ENCODE data around the gene SLC25A39.

DNA sequence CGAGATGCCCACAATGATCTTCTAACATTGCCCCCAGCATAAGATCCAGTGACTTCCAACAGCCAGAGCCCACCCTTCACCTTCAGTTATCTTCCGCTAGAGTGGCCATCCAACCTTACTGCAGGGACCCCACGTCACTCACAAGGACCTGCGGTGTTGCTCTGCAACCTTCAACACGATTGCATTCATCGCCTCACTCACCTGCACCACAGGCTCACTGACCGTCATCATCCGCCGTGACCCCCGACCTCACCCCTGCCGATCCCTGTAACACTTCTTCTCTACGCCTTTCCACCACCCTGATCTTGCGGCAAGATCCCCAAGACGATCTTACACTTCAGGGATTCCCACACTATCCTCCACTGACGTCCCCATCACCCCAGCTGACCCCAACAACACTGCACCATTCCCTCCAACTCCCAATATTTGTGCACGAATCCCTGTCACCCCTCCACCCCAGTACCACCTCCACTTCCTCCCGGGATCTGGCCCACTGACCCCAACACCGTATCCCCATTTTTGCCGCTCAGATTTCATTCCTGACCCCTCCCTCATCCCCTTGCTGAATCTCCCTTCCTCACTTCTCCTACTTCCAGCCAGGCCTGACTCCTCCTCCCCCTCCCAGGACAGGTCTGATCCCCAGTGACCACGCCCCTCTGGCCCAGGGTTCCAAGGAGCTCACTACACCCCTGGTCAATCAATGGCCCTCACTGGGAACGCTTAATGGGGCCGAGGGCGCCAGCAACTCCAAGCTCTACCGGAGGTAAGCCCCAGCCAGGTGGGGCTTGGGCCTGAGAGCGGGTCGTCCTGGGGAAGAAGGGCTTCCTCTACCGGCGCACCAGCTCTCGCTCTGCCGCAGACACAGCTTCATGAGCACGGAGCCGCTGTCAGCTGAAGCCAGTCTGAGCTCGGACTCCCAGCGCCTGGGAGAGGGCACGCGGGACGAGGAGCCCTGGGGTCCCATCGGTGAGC, 8.6 kb downstream of the SLC25A39 start:
- no peak for TF ChIP-seq POLR2A (IDR thresholded peaks at IDR 0.05)
- TF ChIP-seq, protein P1, sequence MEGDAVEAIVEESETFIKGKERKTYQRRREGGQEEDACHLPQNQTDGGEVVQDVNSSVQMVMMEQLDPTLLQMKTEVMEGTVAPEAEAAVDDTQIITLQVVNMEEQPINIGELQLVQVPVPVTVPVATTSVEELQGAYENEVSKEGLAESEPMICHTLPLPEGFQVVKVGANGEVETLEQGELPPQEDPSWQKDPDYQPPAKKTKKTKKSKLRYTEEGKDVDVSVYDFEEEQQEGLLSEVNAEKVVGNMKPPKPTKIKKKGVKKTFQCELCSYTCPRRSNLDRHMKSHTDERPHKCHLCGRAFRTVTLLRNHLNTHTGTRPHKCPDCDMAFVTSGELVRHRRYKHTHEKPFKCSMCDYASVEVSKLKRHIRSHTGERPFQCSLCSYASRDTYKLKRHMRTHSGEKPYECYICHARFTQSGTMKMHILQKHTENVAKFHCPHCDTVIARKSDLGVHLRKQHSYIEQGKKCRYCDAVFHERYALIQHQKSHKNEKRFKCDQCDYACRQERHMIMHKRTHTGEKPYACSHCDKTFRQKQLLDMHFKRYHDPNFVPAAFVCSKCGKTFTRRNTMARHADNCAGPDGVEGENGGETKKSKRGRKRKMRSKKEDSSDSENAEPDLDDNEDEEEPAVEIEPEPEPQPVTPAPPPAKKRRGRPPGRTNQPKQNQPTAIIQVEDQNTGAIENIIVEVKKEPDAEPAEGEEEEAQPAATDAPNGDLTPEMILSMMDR (IDR thresholded peaks at IDR 0.05 in 8 of 11, conservative IDR thresholded peaks at IDR 0.05 in 3 of 11): no peak
